NCI-H1694 treated with DMSO at 0.1 percent for 48 hours (cell line): ENCODE data around the gene PRAME.
"Not testable (repeated sequence)": the region's sequence is repeated elsewhere in the genome, so short reads cannot be mapped to it uniquely, and the experiment has no call there.

Source experiments
- DNase-seq: peaks from one replicate; lab custom pipeline; 2025; lab: John Stamatoyannopoulos, UW

PRAME gene

GRCh38 chr22:22550789-22551434 is 8.2 kb downstream of the PRAME start:
- DNase-seq: no peak

DNA sequence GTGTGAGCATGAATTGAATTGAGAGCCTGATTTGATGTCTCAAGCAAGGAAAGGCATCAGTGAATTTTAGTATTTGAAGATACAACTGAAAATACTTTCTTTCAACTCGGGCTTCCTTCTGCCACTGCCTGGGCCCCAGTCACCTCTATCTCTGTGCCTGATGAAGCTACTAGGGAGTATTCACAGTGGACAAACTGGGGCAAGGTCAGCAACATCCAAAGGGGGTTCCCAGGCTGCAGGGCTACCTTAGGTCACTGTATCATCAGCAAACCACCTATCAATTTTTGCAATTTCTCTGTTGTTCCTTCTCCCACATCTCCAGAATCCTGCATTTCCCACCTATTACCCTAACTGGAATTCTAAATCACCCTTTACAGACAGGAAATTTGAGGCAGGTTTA is 10.2 kb downstream of the PRAME start:
- no peak for DNase-seq

GRCh38 chr22:22548317-22548716 is 10.7 kb downstream of the PRAME start:
- DNase-seq: no peak

GRCh38 chr22:22547692-22548300 is 11.3 kb downstream of the PRAME start:
- no peak for DNase-seq

DNA sequence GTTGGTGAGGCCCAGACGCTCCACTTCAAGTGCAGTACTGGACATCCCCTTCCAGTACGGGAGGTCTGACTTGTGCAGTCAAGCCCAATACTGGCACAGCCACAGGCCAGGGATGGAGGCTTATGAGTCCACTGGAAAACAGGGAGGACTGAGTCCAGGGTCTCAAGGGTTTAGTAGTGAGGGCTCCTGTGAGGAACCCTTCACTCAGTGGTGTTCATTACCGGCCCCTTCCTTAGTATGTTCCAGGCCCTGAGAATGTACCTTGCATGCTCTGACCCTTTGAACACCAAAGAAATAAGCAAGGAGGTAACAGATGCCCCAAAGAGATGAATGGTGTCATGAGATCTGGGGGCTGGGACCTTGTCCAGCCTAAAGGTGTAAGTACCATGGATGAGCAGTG is 11.8 kb downstream of the PRAME start:
- DNase-seq: no peak

GRCh38 chr22:22546490-22546889 is 12.6 kb downstream of the PRAME start:
- DNase-seq: no peak

DNA sequence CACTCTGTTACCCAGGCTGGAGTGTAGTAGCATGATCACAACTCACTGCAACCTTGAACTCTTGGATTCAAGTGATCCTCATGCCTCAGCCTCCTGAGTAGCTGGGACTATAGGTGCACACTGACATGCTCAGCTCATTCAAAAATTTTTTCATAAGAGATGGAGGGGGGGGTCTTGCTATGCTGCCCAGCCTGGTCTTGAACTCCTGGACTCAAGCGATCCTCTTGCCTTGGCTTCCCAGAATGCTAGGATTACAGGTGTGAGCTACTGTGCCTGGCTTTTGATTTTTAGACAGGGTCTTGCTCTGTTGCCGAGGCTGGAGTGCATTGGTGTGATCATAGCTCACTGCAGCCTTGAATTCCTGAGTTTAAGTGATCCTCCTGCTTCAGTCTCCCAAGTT is 14.0 kb downstream of the PRAME start:
- DNase-seq: no peak

GRCh38 chr22:22538226-22538989 is 20.7 kb downstream of the PRAME start:
- no peak for DNase-seq

GRCh38 chr22:22536916-22537315 is 22.1 kb downstream of the PRAME start:
- no peak for DNase-seq

DNA sequence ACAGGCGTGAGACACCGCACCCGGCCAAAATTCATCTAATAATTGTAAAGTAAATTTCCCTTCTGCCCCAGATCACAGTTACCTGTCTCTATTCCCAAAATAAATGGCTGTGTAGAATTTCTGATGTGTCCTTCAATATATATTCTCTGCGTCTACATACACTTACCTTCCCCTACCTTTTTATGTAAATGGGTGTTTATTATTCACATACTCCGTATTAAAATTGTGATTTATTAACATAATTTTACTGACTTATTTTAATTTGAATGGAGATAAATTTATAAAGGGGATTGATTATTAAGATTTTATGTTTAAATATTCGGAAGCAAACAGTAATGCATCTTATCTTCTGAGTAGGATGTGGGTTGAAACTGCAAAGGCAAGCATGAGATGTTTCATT is 22.6 kb downstream of the PRAME start:
- no peak for DNase-seq

DNA sequence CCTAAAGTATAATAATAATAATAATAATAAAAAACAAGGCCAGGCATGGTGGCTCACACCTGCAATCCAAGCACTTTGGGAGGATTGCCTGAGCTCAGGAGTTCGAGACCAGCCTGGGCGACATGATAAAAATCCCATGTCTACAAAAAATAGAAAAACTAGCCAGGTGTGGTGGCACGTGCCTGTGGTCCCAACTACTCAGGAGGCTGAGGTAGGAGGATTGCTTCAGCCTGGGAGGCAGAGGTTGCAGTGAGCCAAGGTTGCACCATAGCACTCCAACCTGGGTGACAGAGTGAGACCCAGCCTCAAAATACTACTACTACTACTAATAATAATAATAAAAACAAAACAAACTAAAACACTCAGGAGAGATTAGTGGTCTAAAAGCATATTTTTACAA is 23.4 kb downstream of the PRAME start:
- DNase-seq: no peak

GRCh38 chr22:22534604-22535415 is 24.3 kb downstream of the PRAME start:
- no peak for DNase-seq

DNA sequence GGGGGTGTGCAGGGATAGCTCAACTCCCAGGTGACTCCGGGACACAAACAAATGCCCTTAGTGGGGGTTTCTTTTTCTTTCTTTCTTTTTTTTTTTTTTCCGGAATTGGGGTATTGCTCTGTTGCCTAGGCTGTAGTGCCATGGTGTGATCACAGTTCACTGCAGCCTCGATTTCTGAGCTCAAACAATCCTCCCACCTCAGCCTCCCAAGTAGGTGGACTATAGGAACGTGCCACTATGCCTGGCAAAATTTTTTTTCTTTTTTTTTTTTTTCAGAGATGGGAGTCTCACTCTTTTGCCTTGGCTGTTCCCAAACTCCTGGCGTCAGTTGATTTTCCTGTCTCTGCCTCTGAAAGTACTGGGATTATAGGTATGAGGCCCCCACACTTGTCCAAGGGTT is 25.2 kb downstream of the PRAME start:
- no peak for DNase-seq

DNA sequence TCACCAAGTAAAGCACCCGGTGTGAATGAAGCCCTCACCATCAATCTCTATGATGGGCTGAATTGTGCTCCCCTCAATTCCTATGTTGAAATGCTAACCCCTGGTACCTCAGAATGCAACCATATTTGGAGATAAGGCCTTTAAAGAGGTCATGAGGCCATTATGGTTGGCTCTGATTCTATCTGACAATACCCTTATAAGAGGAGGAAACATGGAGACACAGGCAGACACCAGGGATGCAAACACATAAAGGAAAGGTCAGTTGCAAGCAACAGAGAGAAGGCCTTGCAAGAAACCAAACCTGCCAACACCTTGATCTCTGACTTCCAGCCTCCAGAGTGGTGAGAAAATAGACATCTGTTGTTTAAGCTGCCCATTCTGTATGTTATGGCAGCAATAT is 25.6 kb downstream of the PRAME start:
- no peak for DNase-seq

DNA sequence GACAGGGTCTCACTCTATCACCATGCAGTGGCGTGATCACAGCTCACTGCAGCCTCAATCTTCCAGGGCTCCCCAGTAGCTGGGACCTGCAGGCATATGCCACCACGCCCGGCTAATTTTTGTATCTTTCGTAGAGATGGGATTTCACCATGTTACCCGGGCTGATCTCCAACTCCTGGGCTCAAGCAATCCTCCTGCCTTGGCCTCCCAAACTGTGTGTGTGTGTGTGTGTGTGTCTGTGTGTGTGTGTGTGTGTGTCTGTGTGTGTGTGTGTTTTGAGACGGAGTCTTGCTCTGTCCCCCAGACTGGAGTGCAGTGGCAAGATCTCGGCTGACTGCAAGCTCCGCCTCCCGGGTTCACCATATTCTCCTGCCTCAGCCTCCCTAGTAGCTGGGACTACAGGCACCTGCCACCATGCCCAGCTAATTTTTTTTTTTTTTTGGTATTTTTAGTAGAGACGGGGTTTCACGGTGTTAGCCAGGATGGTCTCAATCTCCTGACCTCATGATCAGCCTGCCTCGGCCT is 26.5 kb downstream of the PRAME start:
- DNase-seq: not testable (repeated sequence)

- no peak for DNase-seq
These were observed 27.1 kb downstream of the PRAME start for GRCh38 chr22:22531770-22532546.

DNA sequence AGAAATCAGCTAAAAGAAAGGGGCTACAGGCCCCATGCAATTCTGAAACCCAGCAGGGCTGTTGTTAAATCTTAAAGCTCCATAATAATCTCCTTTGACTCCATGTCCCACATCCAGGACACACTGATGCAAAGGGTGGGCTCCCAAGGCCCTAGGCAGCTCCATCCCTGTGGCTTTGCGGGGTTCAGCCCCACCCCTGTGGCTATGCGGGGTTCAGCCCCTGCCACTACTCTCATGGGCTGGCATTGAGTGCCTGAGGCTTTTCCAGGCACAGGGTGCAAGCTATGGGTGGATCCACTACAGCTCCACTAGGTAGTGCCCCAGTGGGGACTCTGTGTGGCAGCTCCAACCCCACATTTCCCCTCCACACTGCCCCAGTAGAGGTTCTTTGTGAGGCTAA is 30.3 kb downstream of the PRAME start:
- DNase-seq: no peak

GRCh38 chr22:22527312-22527711 is 31.8 kb downstream of the PRAME start:
- no peak for DNase-seq

DNA sequence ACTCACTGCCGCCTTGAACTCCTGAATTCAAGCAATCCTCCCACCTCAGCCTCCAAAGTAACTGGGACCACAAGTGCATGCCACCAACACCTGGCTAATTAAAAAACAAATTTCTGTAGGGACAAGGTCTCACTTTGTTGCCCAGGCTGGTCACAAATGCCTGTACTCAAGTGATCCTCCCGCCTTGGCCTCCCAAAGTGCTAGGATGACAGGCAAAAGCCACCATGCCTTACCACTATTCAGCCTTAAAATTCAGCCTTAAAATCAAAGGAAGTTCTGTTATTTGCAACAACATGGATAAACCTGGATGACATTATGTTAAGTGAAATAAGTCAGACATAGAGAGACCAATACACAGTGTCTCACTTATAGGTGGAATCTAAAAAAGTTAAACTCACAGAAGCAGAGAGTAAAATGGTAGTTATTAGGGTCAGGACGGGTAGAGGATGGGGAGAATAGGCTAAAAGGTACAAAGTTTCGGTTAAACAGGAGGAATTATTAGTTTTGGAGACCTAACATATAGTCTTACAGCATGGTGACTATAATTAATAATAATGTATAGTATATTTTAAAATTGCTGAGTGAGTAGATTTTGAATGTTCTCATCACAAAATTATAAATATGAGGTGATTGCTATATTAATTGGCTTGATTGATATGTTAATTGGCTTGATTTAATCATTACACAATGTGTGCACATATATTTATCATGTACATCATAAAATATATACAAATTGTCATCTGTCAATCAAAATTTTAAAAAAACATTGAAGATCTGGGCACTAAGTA is 32.7 kb downstream of the PRAME start:
- DNase-seq: no peak

GRCh38 chr22:22523494-22523893 is 35.6 kb downstream of the PRAME start:
- DNase-seq: no peak

- DNase-seq: no peak
These were observed 37.4 kb downstream of the PRAME start for GRCh38 chr22:22521631-22522030.
